Peyer's patch (tissue), 4 donors: Measurements from ENCODE around the gene PIP5K1A. TPM values are rescaled to one million over a fixed set of nuclear protein-coding genes. Genes with fewer than 3 reads are reported as not detected.

Experiments
- DNase-seq, 3 donors: peaks; one replicate each; pipeline ENCODE4 v3.0.0-alpha.2; 2017 to 2019
- H3K27ac ChIP-seq, 4 donors: fragments of 200-600 bp; sonication (generic); one replicate each; pipeline ENCODE4 v1.5.1; 2016 to 2019
- H3K27me3 ChIP-seq, 2 donors: fragments of 200-600 bp; sonication (generic); one replicate each; pipeline ENCODE4 v1.5.1; 2019
- H3K36me3 ChIP-seq, 3 donors: fragments of 200-600 bp; sonication (generic); one replicate each; pipeline ENCODE4 v1.5.1; 2016 to 2019
- H3K4me1 ChIP-seq, 4 donors: fragments of 200-600 bp; sonication (generic); one replicate each; pipeline ENCODE4 v1.5.1; 2016 to 2019
- H3K4me3 ChIP-seq, 4 donors: fragments of 200-600 bp; sonication (generic); 1 replicate in 3 of 4; 2 replicates in 1 of 4; pipeline ENCODE4 v1.5.1; 2016 to 2019; ENCODE audit warnings: mild to moderate bottlenecking in 1 of 4
- H3K9me3 ChIP-seq, 4 donors: fragments of 200-600 bp; sonication (generic); one replicate each; pipeline ENCODE4 v1.5.1; 2016 to 2019; ENCODE audit warnings: mild to moderate bottlenecking in 1 of 4
- POLR2A ChIP-seq, 2 donors: fragments of 450-650 bp; IDR thresholded peaks; one replicate each; pipeline ENCODE4 v1.5.1; 2017; ENCODE audit warnings: antibody characterized with exemption in 2 of 2, mild to moderate bottlenecking in 2 of 2, moderate library complexity in 2 of 2
- total RNA-seq, 4 donors: library from RNA; depleted of rRNA; stranded (reverse); fragments of >200 nt; gene quantifications; one replicate each; pipeline ENCODE4 v1.1.0, GENCODE V29; 2016
- TF ChIP-seq, protein P1 (sequence below), 6 experiments: fragments of 450-650 bp in 4 of 6; fragments of 200-600 bp in 2 of 6; sonication (generic) in 1 of 6; IDR thresholded peaks; one replicate each; pipeline ENCODE4 v1.5.1; 2017 to 2019; ENCODE audit warnings: antibody characterized with exemption in 6 of 6, mild to moderate bottlenecking in 3 of 6, moderate library complexity in 1 of 6

Gene PIP5K1A
- total RNA-seq, 4 donors from 2014 or later, result 54.5 to 118 (median 97.6) TPM

DNA sequence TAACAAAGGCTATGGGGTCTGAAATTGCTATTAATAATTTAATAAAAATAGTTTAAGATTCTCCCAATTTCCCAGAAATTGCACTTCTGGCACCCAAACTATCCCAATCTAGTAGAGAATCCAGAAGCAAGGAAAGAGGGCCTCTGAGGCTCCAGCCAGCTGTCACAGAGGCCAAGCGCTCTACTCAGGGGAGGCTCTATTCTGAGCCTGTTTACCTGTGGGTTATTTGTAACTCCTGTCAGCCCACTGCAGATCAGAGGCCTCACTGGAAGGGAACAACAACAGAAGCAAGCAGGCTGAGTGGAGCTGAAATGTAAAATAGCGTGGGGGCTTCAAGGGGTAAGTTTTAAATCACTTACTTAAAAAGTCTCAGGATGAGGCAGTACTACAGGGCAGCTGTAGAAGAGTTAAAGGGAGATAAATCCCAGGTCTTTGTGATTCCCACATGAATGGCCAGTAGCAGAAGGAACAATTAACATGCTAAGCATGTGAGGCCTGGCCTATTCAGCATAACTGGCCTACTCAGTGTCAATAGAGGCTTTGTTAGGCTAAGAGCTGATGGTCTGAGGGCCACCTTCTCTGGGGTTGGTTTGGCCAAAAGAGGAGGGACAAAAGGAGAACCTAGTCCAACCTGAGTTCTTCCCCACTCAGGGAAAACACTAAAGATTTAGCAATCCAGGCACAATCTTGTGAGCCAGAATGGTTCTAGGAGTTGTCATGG, 96.5 kb downstream of the PIP5K1A start:
- TF ChIP-seq, protein P1, sequence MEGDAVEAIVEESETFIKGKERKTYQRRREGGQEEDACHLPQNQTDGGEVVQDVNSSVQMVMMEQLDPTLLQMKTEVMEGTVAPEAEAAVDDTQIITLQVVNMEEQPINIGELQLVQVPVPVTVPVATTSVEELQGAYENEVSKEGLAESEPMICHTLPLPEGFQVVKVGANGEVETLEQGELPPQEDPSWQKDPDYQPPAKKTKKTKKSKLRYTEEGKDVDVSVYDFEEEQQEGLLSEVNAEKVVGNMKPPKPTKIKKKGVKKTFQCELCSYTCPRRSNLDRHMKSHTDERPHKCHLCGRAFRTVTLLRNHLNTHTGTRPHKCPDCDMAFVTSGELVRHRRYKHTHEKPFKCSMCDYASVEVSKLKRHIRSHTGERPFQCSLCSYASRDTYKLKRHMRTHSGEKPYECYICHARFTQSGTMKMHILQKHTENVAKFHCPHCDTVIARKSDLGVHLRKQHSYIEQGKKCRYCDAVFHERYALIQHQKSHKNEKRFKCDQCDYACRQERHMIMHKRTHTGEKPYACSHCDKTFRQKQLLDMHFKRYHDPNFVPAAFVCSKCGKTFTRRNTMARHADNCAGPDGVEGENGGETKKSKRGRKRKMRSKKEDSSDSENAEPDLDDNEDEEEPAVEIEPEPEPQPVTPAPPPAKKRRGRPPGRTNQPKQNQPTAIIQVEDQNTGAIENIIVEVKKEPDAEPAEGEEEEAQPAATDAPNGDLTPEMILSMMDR (IDR thresholded peaks at IDR 0.05), result no peak
- no peak for TF ChIP-seq POLR2A (IDR thresholded peaks at IDR 0.05)
- H3K36me3 ChIP-seq, result peaks cover 0 to 99% (median 0%) of the 10 kb centered on the region in 3 donors
- no peak for DNase-seq
- no peaks in the 10 kb centered on the region for H3K4me1 ChIP-seq
- H3K27me3 ChIP-seq, result no peaks in the 10 kb centered on the region
- H3K9me3 ChIP-seq, result no peaks in the 10 kb centered on the region
- no peak overlapping the region for H3K4me3 ChIP-seq
- no peak overlapping the region for H3K27ac ChIP-seq

Other genes with a start within 250 kb of the PIP5K1A start
- 100 to 1,000 TPM in 3 of 4 donors, 10 to 100 TPM in 1; 48.7 to 212 (median 156) TPM for gene CERS2, start 223.7 kb upstream of the PIP5K1A start, total RNA-seq
- 1 to 10 TPM in 1 of 4 donors, under 1 TPM in 1, not detected in 2; 0.67 to 1.7 TPM for gene ANXA9, start 216.3 kb upstream of the PIP5K1A start, total RNA-seq
- gene MINDY1, start 191.7 kb upstream of the PIP5K1A start, total RNA-seq, result 10 to 100 TPM; 37.1 to 76.4 (median 57.4) TPM
- gene PRUNE1, start 190.1 kb upstream of the PIP5K1A start, total RNA-seq, result 10 to 100 TPM; 21.7 to 28.1 (median 25.1) TPM
- 1 to 10 TPM in 2 of 4 donors, under 1 TPM in 1, not detected in 1; 0.70 to 8.4 (median 3.6) TPM for gene BNIPL, start 162.0 kb upstream of the PIP5K1A start, total RNA-seq
- gene C1orf56, start 150.8 kb upstream of the PIP5K1A start, total RNA-seq, result 1 to 10 TPM in 3 of 4 donors, not detected in 1; 1.3 to 2.5 (median 1.4) TPM
- 10 to 100 TPM; 48.6 to 87.5 (median 58.6) TPM for gene CDC42SE1, start 138.9 kb upstream of the PIP5K1A start, total RNA-seq
- gene MLLT11, start 138.2 kb upstream of the PIP5K1A start, total RNA-seq, result under 1 TPM in 2 of 4 donors, not detected in 2; 0.27 to 0.95 TPM
- 10 to 100 TPM in 3 of 4 donors, 1 to 10 TPM in 1; 7.9 to 32.2 (median 15.8) TPM for gene GABPB2, start 127.8 kb upstream of the PIP5K1A start, total RNA-seq
- gene SEMA6C, start 51.9 kb upstream of the PIP5K1A start, total RNA-seq, result 10 to 100 TPM in 3 of 4 donors, 1 to 10 TPM in 1; 2.5 to 24.6 (median 16.6) TPM
- 1 to 10 TPM in 2 of 4 donors, not detected in 2; 4.0 to 6.6 TPM for gene TNFAIP8L2, start 41.9 kb upstream of the PIP5K1A start, total RNA-seq
- 10 to 100 TPM in 2 of 4 donors, 1 to 10 TPM in 2; 6.0 to 11.7 (median 10.2) TPM for gene LYSMD1, start 32.6 kb upstream of the PIP5K1A start, total RNA-seq
- gene SCNM1, start 32.4 kb upstream of the PIP5K1A start, total RNA-seq, result 10 to 100 TPM; 16.1 to 48.9 (median 36.9) TPM
- gene TMOD4, start 22.6 kb upstream of the PIP5K1A start, total RNA-seq, result 10 to 100 TPM in 1 of 4 donors, not detected in 3; 10.7 TPM
- gene VPS72, start 8.4 kb upstream of the PIP5K1A start, total RNA-seq, result 10 to 100 TPM; 21.5 to 26.9 (median 24.4) TPM
- gene PSMD4, start 56.2 kb downstream of the PIP5K1A start, total RNA-seq, result 100 to 1,000 TPM in 2 of 4 donors, 10 to 100 TPM in 2; 84.6 to 153 (median 103) TPM
- 10 to 100 TPM; 30.5 to 53.5 (median 38.5) TPM for gene ZNF687, start 83.7 kb downstream of the PIP5K1A start, total RNA-seq
- gene PI4KB, start 128.9 kb downstream of the PIP5K1A start, total RNA-seq, result 100 to 1,000 TPM in 1 of 4 donors, 10 to 100 TPM in 3; 68.0 to 147 (median 83.7) TPM
- gene RFX5, start 148.7 kb downstream of the PIP5K1A start, total RNA-seq, result 100 to 1,000 TPM in 1 of 4 donors, 10 to 100 TPM in 3; 35.6 to 187 (median 42.0) TPM
- 100 to 1,000 TPM; 194 to 623 (median 467) TPM for gene SELENBP1, start 174.2 kb downstream of the PIP5K1A start, total RNA-seq
- 100 to 1,000 TPM; 119 to 223 (median 167) TPM for gene PSMB4, start 201.0 kb downstream of the PIP5K1A start, total RNA-seq